K562 (cell line): ENCODE results near the gene ADGRB3. TPM values are rescaled to one million over a fixed set of nuclear protein-coding genes. Genes with fewer than 3 reads are reported as not detected.

ENCODE experiments used
- ATAC-seq: fragments of 200-7000 bp; cut with Tn5 transposase; 3 replicates; pipeline ENCODE4 v1.9.1; 2020; ENCODE audit warnings: moderate library complexity
- BruUV-seq: library from RNA; stranded (reverse); fragments of 400-500 nt; replicated peaks from 2 replicates; lab custom pipeline; 2021; lab: Mats Ljungman, UMichigan
- CTCF ChIA-PET: fragments of 300-600 bp; formaldehyde crosslinking; extraction: SDS; loops from one replicate; lab custom pipeline; 2021; ENCODE audit warnings: low intra/inter-chr PET ratio; lab: Yijun Ruan, JAX
- POLR2A ChIA-PET: fragments of 300-600, 350-650 bp; sonication (Branson Sonifier 250); formaldehyde crosslinking; extraction: SDS; loops from one replicate; lab custom pipeline; 2021; ENCODE audit warnings: antibody characterized with exemption, inconsistent platforms; lab: Yijun Ruan, JAX
- DNase-seq, 4 experiments: peaks; one replicate each; pipeline versions ENCODE4 v3.0.0 to v3.0.0-alpha.2; 2011 to 2018; ENCODE audit warnings: low spot score in 3 of 4, mixed read lengths in 3 of 4; ENCODE audit errors: extremely low read depth in 1 of 4
- FAIRE-seq: peaks from 2 replicates; lab custom pipeline; 2011; peaks lifted over from hg19 to GRCh38; lab: Jason Lieb, UNC
- H2AFZ ChIP-seq: 2 replicates; pipeline ENCODE4 v1.6.0; 2011; ENCODE audit warnings: low read depth, low read length, control low read depth, inconsistent platforms
- H3K27ac ChIP-seq: fragments of 200-600 bp; 3 replicates; pipeline ENCODE4 v1.8.0; 2011; ENCODE audit warnings: low read depth, mild to moderate bottlenecking, control low read depth, inconsistent platforms, low read length, moderate library complexity, mixed read lengths; ENCODE audit errors: extremely low read depth
- H3K27me3 ChIP-seq, 2 experiments: fragments of 300-600 bp in 1 of 2; 2 replicates in 1 of 2; 3 replicates in 1 of 2; pipeline versions ENCODE4 v1.6.0 to v1.8.0; 2011; ENCODE audit warnings: inconsistent platforms in 2 of 2, low read length in 2 of 2, mild to moderate bottlenecking in 1 of 2, mixed read lengths in 1 of 2, moderate library complexity in 1 of 2; ENCODE audit not compliant: control insufficient read depth in 2 of 2, insufficient read depth in 2 of 2
- H3K36me3 ChIP-seq: fragments of 300-600 bp; 3 replicates; pipeline ENCODE4 v1.8.0; 2011; ENCODE audit warnings: mild to moderate bottlenecking, low read length, inconsistent platforms; ENCODE audit not compliant: control insufficient read depth, insufficient read depth
- H3K4me1 ChIP-seq, 2 experiments: fragments of 200-600 bp in 1 of 2; replicated peaks in 1 of 2; 2 replicates in 1 of 2; 3 replicates in 1 of 2; pipeline versions ENCODE4 v1.5.1 to v1.8.0; 2011; ENCODE audit warnings: inconsistent platforms in 2 of 2, low read length in 2 of 2, mild to moderate bottlenecking in 1 of 2, mixed read lengths in 1 of 2, moderate library complexity in 1 of 2; ENCODE audit not compliant: control insufficient read depth in 2 of 2, insufficient read depth in 2 of 2
- H3K4me2 ChIP-seq: 2 replicates; pipeline ENCODE4 v1.6.1; 2011; ENCODE audit warnings: low read length, control low read depth, inconsistent platforms, mixed read lengths; ENCODE audit not compliant: insufficient read depth
- H3K4me3 ChIP-seq: fragments of 200-600 bp; sonication (generic), shearing (Covaris generic); 2 replicates; pipeline ENCODE4 v1.5.1; 2016; ENCODE audit warnings: control low read depth, inconsistent platforms
- H3K79me2 ChIP-seq: fragments of 200-600 bp; 3 replicates; pipeline ENCODE4 v1.8.0; 2011; ENCODE audit warnings: low read length, inconsistent platforms; ENCODE audit not compliant: control insufficient read depth, insufficient read depth
- H3K9ac ChIP-seq, 2 experiments: 2 replicates each; pipeline versions ENCODE4 v1.6.0 to v1.6.1; 2011; ENCODE audit warnings: low read depth in 2 of 2, low read length in 2 of 2, control low read depth in 1 of 2, inconsistent platforms in 1 of 2, mild to moderate bottlenecking in 1 of 2, mixed read lengths in 1 of 2; ENCODE audit not compliant: insufficient read depth in 1 of 2
- H3K9me1 ChIP-seq: one replicate; pipeline ENCODE4 v1.6.0; 2011; ENCODE audit warnings: inconsistent platforms, mild to moderate bottlenecking, low read length, moderate library complexity; ENCODE audit not compliant: control insufficient read depth, insufficient read depth
- H3K9me3 ChIP-seq: replicated peaks from 2 replicates; pipeline ENCODE4 v1.5.1; 2011; ENCODE audit warnings: low read depth, low read length, inconsistent platforms; ENCODE audit not compliant: control insufficient read depth, insufficient read depth
- H4K20me1 ChIP-seq: replicated peaks from 2 replicates; pipeline ENCODE4 v1.6.1; 2011; ENCODE audit warnings: low read length, inconsistent platforms, mixed read lengths; ENCODE audit not compliant: control insufficient read depth, insufficient read depth
- ZNF224 ChIP-seq: sonication (generic); formaldehyde crosslinking; IDR thresholded peaks from 2 replicates; pipeline ENCODE4 v1.8.0; 2022; ENCODE audit warnings: mild to moderate bottlenecking, missing genetic modification reagents
- ZNF316 ChIP-seq: fragments of 450-650 bp; IDR thresholded peaks from 2 replicates; pipeline ENCODE4 v1.6.1; 2016
- WGBS: fragments of 100-300 bp; shearing (Covaris generic); methylation state at CpG from one replicate; pipeline ENCODE4 v1.1.6; 2016; ENCODE audit warnings: low coverage, mixed read lengths; ENCODE audit not compliant: insufficient coverage; ENCODE audit errors: missing lambda C conversion rate; 5-methylcytosine and 5-hydroxymethylcytosine counted together
- in situ Hi-C: fragments of 300-500 bp; cut with MboI; formaldehyde crosslinking; loops from 4 replicates; pipeline ENCODE4 v1.15.0; 2018; ENCODE audit warnings: inconsistent platforms, mixed read lengths
- intact Hi-C: fragments of 100-400 bp; cut with micrococcal nuclease; formaldehyde crosslinking; loops from 2 replicates; pipeline ENCODE4 v1.14.2; 2022
- polyA plus RNA-seq, 8 experiments: library from polyadenylated mRNA; depleted of rRNA in 4 of 8; stranded (reverse) in 5 of 8; unstranded in 3 of 8; fragments of >200 nt; fragmentation: Nextera tagmentation in 2 of 8; fragmentation: Illumina TruSeq in 1 of 8; extraction: Ambion mirVana in 2 of 8; extraction: Trizol in 1 of 8; gene quantifications; 2 replicates each; pipeline versions ENCODE4 v1.2.1 to v1.2.3, GENCODE V29; 2011 to 2014; ENCODE audit warnings: inconsistent platforms in 1 of 8, missing spikeins in 1 of 8
- total RNA-seq, 7 experiments: library from RNA; depleted of rRNA in 6 of 7; stranded (reverse); fragments of >200 nt in 6 of 7; fragmentation: Illumina TruSeq in 2 of 7; extraction: Trizol in 2 of 7; gene quantifications; 2 replicates each; pipeline versions ENCODE4 v1.2.1 to v1.2.3, GENCODE V29; 2011 to 2021; ENCODE audit warnings: low replicate concordance in 1 of 7
- TF ChIP-seq, protein P1 (sequence below): fragments of 450-650 bp; formaldehyde crosslinking; IDR thresholded peaks from 2 replicates; pipeline ENCODE4 v1.4.0; 2020; ENCODE audit warnings: mild to moderate bottlenecking, moderate library complexity
- TF ChIP-seq, protein P2 (sequence below): fragments of 450-650 bp; IDR thresholded peaks from 2 replicates; pipeline ENCODE4 v1.6.1; 2016; ENCODE audit warnings: missing biosample characterization, missing genetic modification characterization

Gene ADGRB3
- total and polyA plus RNA-seq, 9 of the 15 experiments (the other 6 are each of a cell fraction or from before 2014, with no cell fraction given): 0.90 to 7.8 (median 2.4) TPM

DNA sequence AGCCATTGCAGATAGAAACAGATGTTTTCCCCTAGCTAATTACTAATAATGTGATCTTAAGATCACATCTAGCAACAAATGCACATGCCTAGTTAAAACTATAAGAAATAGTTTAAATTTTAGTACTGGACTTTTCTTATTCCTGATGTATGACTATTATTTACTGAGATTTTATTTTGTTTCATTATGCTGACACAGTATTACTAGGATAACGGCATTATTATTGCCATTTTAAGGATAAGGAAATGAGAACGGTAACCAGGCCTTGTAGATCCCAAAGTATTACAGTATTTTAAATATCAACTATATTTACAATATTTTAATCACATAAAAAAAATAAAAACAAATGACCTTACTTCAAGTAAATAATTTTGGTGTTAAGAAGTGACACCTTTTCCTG, 240.3 kb downstream of the ADGRB3 start:
- in situ Hi-C loops: no loop called here
- no peaks in the 10 kb centered on the region for H3K27me3 ChIP-seq
- no peaks in the 10 kb centered on the region for H3K36me3 ChIP-seq
- H3K9me3 ChIP-seq: peaks cover 3% of the 10 kb centered on the region; the same call in 1 of the 2 replicates
- H3K79me2 ChIP-seq: no peaks in the 10 kb centered on the region
- no peak overlapping the region for H3K9ac ChIP-seq
- no peaks in the 10 kb centered on the region for H3K4me1 ChIP-seq
- ChIA-PET POLR2A (no interaction called here), CTCF (no interaction called here)
- H3K4me2 ChIP-seq: no peak overlapping the region
- no peaks in the 10 kb centered on the region for H3K9me1 ChIP-seq
- no peak overlapping the region for H2AFZ ChIP-seq
- no TSS peak for BruUV-seq
- intact Hi-C loops: loop anchor here (10.0 kb wide), 3 partner anchors 199 to 1229 kb away; no protein-coding TSS in a partner anchor
- H4K20me1 ChIP-seq: no peaks in the 10 kb centered on the region
- TF ChIP-seq, protein P1, sequence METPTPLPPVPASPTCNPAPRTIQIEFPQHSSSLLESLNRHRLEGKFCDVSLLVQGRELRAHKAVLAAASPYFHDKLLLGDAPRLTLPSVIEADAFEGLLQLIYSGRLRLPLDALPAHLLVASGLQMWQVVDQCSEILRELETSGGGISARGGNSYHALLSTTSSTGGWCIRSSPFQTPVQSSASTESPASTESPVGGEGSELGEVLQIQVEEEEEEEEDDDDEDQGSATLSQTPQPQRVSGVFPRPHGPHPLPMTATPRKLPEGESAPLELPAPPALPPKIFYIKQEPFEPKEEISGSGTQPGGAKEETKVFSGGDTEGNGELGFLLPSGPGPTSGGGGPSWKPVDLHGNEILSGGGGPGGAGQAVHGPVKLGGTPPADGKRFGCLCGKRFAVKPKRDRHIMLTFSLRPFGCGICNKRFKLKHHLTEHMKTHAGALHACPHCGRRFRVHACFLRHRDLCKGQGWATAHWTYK (CRISPR knock-in tag): no peak
- TF ChIP-seq ZNF224 (CRISPR knock-in tag): no peak
- TF ChIP-seq, protein P2, sequence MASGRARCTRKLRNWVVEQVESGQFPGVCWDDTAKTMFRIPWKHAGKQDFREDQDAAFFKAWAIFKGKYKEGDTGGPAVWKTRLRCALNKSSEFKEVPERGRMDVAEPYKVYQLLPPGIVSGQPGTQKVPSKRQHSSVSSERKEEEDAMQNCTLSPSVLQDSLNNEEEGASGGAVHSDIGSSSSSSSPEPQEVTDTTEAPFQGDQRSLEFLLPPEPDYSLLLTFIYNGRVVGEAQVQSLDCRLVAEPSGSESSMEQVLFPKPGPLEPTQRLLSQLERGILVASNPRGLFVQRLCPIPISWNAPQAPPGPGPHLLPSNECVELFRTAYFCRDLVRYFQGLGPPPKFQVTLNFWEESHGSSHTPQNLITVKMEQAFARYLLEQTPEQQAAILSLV (tag): no peak
- peak; percentile 64 for TF ChIP-seq ZNF316
- 20% methylated on average over 2 of the region's 2 CpGs for WGBS
- no peak overlapping the region for H3K27ac ChIP-seq
- no peak overlapping the region for H3K4me3 ChIP-seq
- no peak for FAIRE-seq
- no peak for DNase-seq
- ATAC-seq: no peak
